ENCODE data around the gene GNG4. TPM values are rescaled to one million over a fixed set of nuclear protein-coding genes. Genes with fewer than 3 reads are reported as not detected.

GNG4 gene
- total and polyA plus RNA-seq, 2 of the 4 experiments (the other 2 are of a cell fraction): 0.18 to 0.29 TPM

- H2BK120ac ChIP-seq (ENCODE audit: low read depth, low read length): no peak overlapping the region
- no peak overlapping the region for H3K4me3 ChIP-seq (ENCODE audit: insufficient read depth, low read depth, low read length)
- no peak overlapping the region for H2BK5ac ChIP-seq (ENCODE audit: low read depth, low read length, poor library complexity, severe bottlenecking)
- POLR2A ChIA-PET (ENCODE audit: unreplicated experiment): no interaction called here
- H4K8ac ChIP-seq (ENCODE audit: low read depth in 2 of 2, low read length in 2 of 2): no peak overlapping the region
- intact Hi-C loops (cut with micrococcal nuclease): no loop called here
- no peak overlapping the region for H4K91ac ChIP-seq (ENCODE audit: insufficient read depth, low read depth, low read length)
- WGBS, 2 experiments (ENCODE audit: extremely low coverage in 2 of 2, insufficient read length in 1 of 2): no CpG with 5 or more reads among the region's 4 CpGs
- H3K23ac ChIP-seq (ENCODE audit: low read depth, low read length): no peak overlapping the region
- H2AK9ac ChIP-seq (replicated peaks; ENCODE audit: low read depth, low read length, poor library complexity): no peak overlapping the region
- H2AK5ac ChIP-seq (ENCODE audit: low read depth, low read length): no peak overlapping the region
- no peak overlapping the region for H3K4ac ChIP-seq (ENCODE audit: low read depth, low read length)
- CTCF ChIA-PET: no interaction called here
- no peak for ATAC-seq (ENCODE audit: low read depth)
- in situ Hi-C loops (cut with MboI; ENCODE audit: low sequenced_read_pairs): no loop called here
- H3K14ac ChIP-seq (replicated peaks; ENCODE audit: low read depth, low read length): no peak overlapping the region
- no peak overlapping the region for H3K9ac ChIP-seq (ENCODE audit: low read depth, low read length)
- H2AFZ ChIP-seq (replicated peaks; ENCODE audit: low read length, poor library complexity): no peak overlapping the region
- no peak overlapping the region for H3K4me2 ChIP-seq (ENCODE audit: low read depth, low read length)
- peaks cover 9% of the 10 kb centered on the region for H3K27me3 ChIP-seq (ENCODE audit: control insufficient read depth, insufficient read depth, low read length)
- no peak overlapping the region for H3K18ac ChIP-seq (ENCODE audit: low read depth, low read length)
- H3K36me3 ChIP-seq (ENCODE audit: control insufficient read depth, insufficient read depth, low read length): no peaks in the 10 kb centered on the region
- H3K9me1 ChIP-seq (ENCODE audit: insufficient read depth, low read length): peaks cover 3% of the 10 kb centered on the region; the same call in 1 of the 2 replicates
- H3K56ac ChIP-seq (ENCODE audit: extremely low read depth, insufficient read depth, low read length): no peak overlapping the region
- H3K4me1 ChIP-seq (ENCODE audit: control insufficient read depth, insufficient read depth, low read length): peaks cover under 1% of the 10 kb centered on the region; the same call in 1 of the 2 replicates
- no peak overlapping the region for H4K5ac ChIP-seq (ENCODE audit: low read depth, low read length)
- H3K79me1 ChIP-seq (ENCODE audit: low read depth in 1 of 2, low read length in 2 of 2): no peaks in the 10 kb centered on the region
- DNase-seq: no peak
- dilution Hi-C loops (cut with HindIII; ENCODE audit: low sequenced_read_pairs, unreplicated experiment): no loop called here
- TF ChIP-seq POLR2A (IDR thresholded peaks at IDR 0.05; ENCODE audit: low read depth, low read length) (no peak), MXI1 (IDR thresholded peaks at IDR 0.05; ENCODE audit: borderline replicate concordance, low read depth, low read length) (no peak), RAD21 (IDR thresholded peaks at IDR 0.05; ENCODE audit: low read length) (no peak), NFE2L2 (IDR thresholded peaks at IDR 0.05; ENCODE audit: low read depth, low read length) (no peak), CTCF (conservative IDR thresholded peaks at IDR 0.05; ENCODE audit: low read depth, low read length) (no peak), USF2 (IDR thresholded peaks at IDR 0.05; ENCODE audit: low read depth, low read length) (no peak), SMC3 (IDR thresholded peaks at IDR 0.05; ENCODE audit: low read depth, low read length) (no peak), MAZ (IDR thresholded peaks at IDR 0.05; ENCODE audit: borderline replicate concordance, low read depth, low read length) (no peak), MAFK (IDR thresholded peaks at IDR 0.05; ENCODE audit: low read depth, low read length) (no peak), CEBPB (IDR thresholded peaks at IDR 0.05; ENCODE audit: low read depth, low read length) (no peak)
- H3K27ac ChIP-seq (ENCODE audit: insufficient read depth, low read length): no peak overlapping the region
- H2BK20ac ChIP-seq (ENCODE audit: low read depth, low read length): no peak overlapping the region
- BruUV-seq (replicated peaks): no TSS peak
- no peaks in the 10 kb centered on the region for H3K9me3 ChIP-seq (ENCODE audit: control insufficient read depth, insufficient read depth, low read length)
- H4K20me1 ChIP-seq (ENCODE audit: insufficient read depth, low read length): no peaks in the 10 kb centered on the region
- no peak overlapping the region for H2BK15ac ChIP-seq (ENCODE audit: low read depth, low read length)
Measured at GRCh38 chr1:235583511-235584001, 66.0 kb downstream of the GNG4 start.
